GM18951 (cell line): ENCODE results near the gene GABBR2.

Source experiments
- POLR2A ChIP-seq: IDR thresholded peaks from 4 replicates; pipeline ENCODE4 v1.6.1; 2011; ENCODE audit warnings: mild to moderate bottlenecking; ENCODE audit not compliant: insufficient read length, insufficient read depth; ENCODE audit errors: extremely low read depth
- in situ Hi-C: fragments of 300-500 bp; cut with MboI; formaldehyde crosslinking; loops from one replicate; pipeline ENCODE4 v1.12.0; 2022; ENCODE audit warnings: low sequenced_read_pairs, mixed read lengths, inconsistent platforms; ENCODE audit not compliant: unreplicated experiment

The GABBR2 gene

DNA sequence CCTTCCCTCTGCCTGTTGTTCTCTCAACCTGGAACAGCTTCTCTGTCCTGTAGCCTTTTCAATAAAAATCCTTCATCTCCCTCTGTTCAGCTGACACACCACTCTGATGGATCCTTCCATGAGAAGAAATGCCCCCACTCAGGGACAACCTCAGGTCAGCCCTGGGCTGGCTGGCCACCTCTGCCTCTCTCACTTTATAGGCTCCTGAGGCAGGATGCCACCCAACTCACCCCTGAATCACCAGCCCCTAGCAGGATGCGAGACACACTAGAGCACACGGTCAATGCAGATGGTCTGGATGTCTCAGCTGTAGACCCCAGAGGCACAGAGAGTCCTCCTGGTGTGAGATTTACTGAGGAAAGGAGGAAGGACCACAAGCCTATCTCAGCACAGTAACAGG is 93.8 kb downstream of the GABBR2 start:
- in situ Hi-C loops: no loop called here
- TF ChIP-seq POLR2A: no peak

GRCh38 chr9:98612061-98612752 is 96.5 kb downstream of the GABBR2 start:
- no peak for TF ChIP-seq POLR2A
- in situ Hi-C loops: no loop called here

GRCh38 chr9:98611319-98611718 is 97.4 kb downstream of the GABBR2 start:
- in situ Hi-C loops: no loop called here
- TF ChIP-seq POLR2A: no peak

- no peak for TF ChIP-seq POLR2A
- in situ Hi-C loops: no loop called here
Measured at GRCh38 chr9:98610711-98611110, 98.0 kb downstream of the GABBR2 start.

- in situ Hi-C loops: no loop called here
- no peak for TF ChIP-seq POLR2A
Measured at GRCh38 chr9:98610211-98610610, 98.5 kb downstream of the GABBR2 start.

GRCh38 chr9:98609646-98610045 is 99.1 kb downstream of the GABBR2 start:
- no peak for TF ChIP-seq POLR2A
- in situ Hi-C loops: no loop called here

DNA sequence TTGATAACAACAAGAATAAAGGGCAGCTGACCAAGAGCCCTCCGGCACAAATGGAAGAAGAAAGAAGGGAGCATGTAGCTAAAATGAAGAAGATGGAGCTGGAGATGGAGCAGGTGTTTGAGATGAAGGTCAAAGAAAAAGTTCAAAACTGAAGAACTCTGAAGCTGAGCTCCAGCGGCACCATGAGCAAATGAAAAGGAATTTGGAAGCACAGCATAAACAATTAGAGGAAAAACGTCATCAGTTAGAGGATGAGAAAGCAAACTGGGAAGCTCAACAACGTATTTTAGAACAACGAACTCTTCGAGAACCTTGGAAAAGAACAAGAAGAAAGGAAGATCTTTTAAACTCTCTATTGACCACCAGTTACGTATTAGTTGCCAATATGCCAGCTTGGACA is 100.9 kb downstream of the GABBR2 start:
- in situ Hi-C loops: no loop called here
- no peak for TF ChIP-seq POLR2A

GRCh38 chr9:98607152-98607551 is 101.6 kb downstream of the GABBR2 start:
- in situ Hi-C loops: no loop called here
- no peak for TF ChIP-seq POLR2A

GRCh38 chr9:98606730-98607129 is 102.0 kb downstream of the GABBR2 start:
- TF ChIP-seq POLR2A: no peak
- in situ Hi-C loops: no loop called here

- TF ChIP-seq POLR2A: no peak
- in situ Hi-C loops: no loop called here
Measured at GRCh38 chr9:98605116-98605515, 103.6 kb downstream of the GABBR2 start.

DNA sequence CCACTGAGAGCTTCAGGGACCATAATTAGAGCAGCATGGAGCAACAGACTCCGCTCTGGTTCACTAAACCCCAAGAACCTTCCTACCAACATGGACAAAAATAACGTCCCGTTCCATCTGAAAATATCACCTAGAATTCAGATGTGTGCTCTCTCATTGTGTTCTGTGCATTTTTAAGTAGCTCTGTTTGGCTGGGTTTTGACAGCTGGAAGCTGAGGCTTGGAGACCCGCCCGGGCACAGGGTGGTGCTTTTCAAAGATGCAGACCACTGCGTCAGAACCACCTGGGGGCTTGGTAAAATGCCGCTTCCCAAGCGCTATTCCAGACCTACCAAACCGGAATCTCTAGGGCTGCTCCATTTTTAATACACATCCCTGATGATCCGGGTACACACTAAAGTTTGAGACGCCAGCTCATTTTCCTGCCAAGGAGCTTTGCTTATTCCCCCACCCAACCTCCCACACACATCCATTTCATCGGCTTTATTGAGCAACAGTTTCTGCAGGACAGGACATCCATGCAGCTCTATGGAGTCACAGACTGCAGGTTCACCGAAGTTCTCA is 104.8 kb downstream of the GABBR2 start:
- in situ Hi-C loops: no loop called here
- no peak for TF ChIP-seq POLR2A

DNA sequence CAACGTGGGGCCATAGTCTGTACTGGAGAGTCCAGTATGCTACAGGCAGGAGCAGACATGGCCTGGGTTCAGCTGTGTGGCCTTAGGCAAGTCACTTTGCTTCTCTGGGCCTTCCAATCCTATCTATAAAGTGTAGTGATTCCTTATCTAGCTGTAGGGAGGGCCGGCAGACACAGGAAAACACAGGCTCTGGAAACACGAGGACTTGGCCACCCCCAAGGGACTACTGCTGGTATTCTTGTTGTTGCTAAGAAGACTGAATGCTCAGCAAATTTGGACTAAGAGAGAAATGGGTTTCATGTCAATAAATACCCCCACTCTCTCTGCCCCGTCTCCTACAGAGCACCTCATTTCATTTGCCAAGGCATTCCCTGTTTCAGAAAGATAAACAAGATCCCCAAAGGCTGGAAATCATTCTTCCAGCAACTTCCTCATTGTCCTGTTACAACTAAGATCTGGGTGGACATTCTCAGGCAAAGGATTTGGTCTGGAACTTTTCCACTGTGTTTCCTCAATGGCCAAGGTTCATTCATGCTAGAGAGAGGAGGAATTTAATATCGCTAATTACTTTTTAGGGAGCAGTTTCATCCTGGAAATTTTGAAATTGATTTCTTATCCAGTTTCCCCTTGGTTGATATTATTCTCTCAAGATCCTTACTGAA is 105.8 kb downstream of the GABBR2 start:
- TF ChIP-seq POLR2A: no peak

DNA sequence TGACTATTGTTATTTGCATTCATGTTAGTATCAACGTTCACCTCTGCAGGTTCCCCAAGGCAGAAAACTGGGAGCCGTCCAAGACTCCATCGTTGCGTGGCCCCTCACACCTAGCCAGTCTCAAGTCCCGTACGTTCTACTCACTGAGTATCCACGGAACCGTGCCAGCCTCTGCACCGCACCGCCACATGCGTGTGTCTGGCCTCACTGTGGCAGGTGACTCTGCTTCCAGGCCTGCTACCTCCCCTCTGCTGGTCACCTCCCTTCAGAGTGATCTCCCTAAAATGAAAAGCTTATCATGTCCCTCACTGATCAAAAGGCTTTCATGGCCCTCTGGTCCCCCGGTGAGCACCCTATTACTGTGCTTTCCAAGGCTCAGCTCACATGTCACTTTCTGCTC is 108.1 kb downstream of the GABBR2 start:
- no peak for TF ChIP-seq POLR2A
- in situ Hi-C loops: no loop called here

More for the DNA sequence above, 105.8 kb downstream of the GABBR2 start:
- in situ Hi-C loops: no loop called here
